ENCODE data around the gene KRTCAP3. TPM values are rescaled to one million over a fixed set of nuclear protein-coding genes. Genes with fewer than 3 reads are reported as not detected.

KRTCAP3 gene
- total and polyA plus RNA-seq, 9 of the 15 experiments (the other 6 are each of a cell fraction or from before 2014, with no cell fraction given), result 0.24 to 1.4 (median 0.73) TPM

GRCh38 chr2:27428978-27429541 lies 13.1 kb upstream of the KRTCAP3 start (continued):
- no peak for TF ChIP-seq ZNF407 (IDR thresholded peaks at IDR 0.05; ENCODE audit: low read depth)
- no peak for TF ChIP-seq DIDO1 (tag; IDR thresholded peaks at IDR 0.05; ENCODE audit: low read depth)
- no peak for TF ChIP-seq NCOA6 (IDR thresholded peaks at IDR 0.05)
- TF ChIP-seq MAZ (CRISPR knock-in tag; conservative IDR thresholded peaks at IDR 0.05 in 1 of 2, IDR thresholded peaks at IDR 0.05 in 1 of 2), result no peak; a peak in 1 of 4 replicates
- TF ChIP-seq RBM34 (IDR thresholded peaks at IDR 0.05; ENCODE audit: borderline replicate concordance, insufficient read depth, low read length), result no peak
- no peak for TF ChIP-seq RFX1 (IDR thresholded peaks at IDR 0.05)
- TF ChIP-seq NCOA2 (IDR thresholded peaks at IDR 0.05; ENCODE audit: partially characterized antibody in 2 of 2), result no peak
- TF ChIP-seq ZNF778 (CRISPR knock-in tag; IDR thresholded peaks at IDR 0.05), result no peak
- peak; percentile 86 for TF ChIP-seq VEZF1 (CRISPR knock-in tag; IDR thresholded peaks at IDR 0.05)
- no peak for TF ChIP-seq STAG1 (CRISPR knock-in tag; IDR thresholded peaks at IDR 0.05; ENCODE audit: borderline replicate concordance)
- no peak for TF ChIP-seq RBM22 (IDR thresholded peaks at IDR 0.05; ENCODE audit: low read depth, low read length, poor library complexity, severe bottlenecking)
- no peak for TF ChIP-seq KAT2B (IDR thresholded peaks at IDR 0.05; ENCODE audit: low read depth, low read length)
- TF ChIP-seq MXD1 (CRISPR knock-in tag; IDR thresholded peaks at IDR 0.05; ENCODE audit: borderline replicate concordance, poor library complexity, severe bottlenecking), result no peak
- no peak for TF ChIP-seq CC2D1A (IDR thresholded peaks at IDR 0.05)
